ENCODE measurements around the gene MPPED1. TPM values are rescaled to one million over a fixed set of nuclear protein-coding genes. Genes with fewer than 3 reads are reported as not detected.
A peak's percentile ranks its signal among the peaks of the same experiment; 100 is the strongest.

MPPED1 gene
- total and polyA plus RNA-seq, 2 of the 13 experiments (the other 11 are each of a cell fraction or from before 2014, with no cell fraction given): 0.77 TPM; not detected in 1

DNA sequence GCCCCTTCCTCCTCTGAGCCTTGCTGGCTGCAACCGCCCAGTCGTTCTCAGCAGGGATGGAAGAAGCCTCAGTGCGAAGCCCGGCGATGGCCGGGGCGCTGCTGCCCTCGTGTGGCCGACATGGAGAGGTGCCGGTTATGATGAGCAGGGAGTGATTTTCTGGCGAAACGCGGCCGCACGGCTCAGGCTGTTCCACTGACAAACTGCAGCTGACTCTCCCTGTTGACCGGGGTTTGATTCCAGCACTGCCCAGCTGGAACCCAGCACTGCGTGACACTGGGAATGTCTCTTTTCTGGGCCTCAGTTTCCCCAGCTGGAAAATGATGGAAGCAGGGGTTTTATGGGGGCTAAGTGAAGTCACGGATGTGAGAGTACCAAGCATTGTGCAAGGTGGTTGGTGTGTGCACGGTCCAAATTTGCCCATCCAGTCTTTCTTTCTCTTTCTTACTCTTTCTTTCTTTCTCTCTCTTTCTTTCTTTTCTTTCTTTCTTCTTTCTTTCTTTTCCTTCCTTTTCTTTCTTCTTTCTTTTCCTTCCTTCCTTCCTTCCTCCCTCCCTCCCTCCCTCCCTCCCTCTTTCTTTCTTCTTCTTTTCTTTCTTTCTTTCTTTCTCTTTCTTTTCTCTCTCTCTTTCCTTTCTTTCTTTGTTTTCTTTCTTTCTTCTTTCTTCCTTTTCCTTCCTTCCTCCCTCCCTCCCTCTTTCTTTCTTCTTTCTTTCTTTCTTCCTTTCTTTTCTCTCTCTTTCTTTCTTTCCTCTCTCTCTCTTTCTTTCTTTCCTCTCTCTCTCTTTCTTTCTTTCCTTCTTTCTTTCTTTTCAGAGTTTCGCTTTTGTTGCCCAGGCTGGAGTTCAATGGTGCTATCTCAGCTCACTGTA is 25.8 kb upstream of the MPPED1 start (continued):
- TF ChIP-seq PRPF4 (IDR thresholded peaks at IDR 0.05; ENCODE audit: low read depth, low read length, poor library complexity, severe bottlenecking) (no peak), KLF12 (CRISPR knock-in tag; IDR thresholded peaks at IDR 0.05; ENCODE audit: borderline replicate concordance) (no peak), NFE2L1 (CRISPR knock-in tag; IDR thresholded peaks at IDR 0.05; ENCODE audit: borderline replicate concordance) (no peak), ZFY (CRISPR knock-in tag; IDR thresholded peaks at IDR 0.05) (no peak), MYC (CRISPR knock-in tag; IDR thresholded peaks at IDR 0.05; ENCODE audit: borderline replicate concordance) (peak; percentile 29; the same call in 1 of the 2 replicates), NCOA5 (CRISPR knock-in tag; IDR thresholded peaks at IDR 0.05) (no peak), CEBPG (CRISPR knock-in tag; IDR thresholded peaks at IDR 0.05) (no peak), SOX6 (IDR thresholded peaks at IDR 0.05) (no peak), SOX6 (CRISPR knock-in tag; IDR thresholded peaks at IDR 0.05) (0 out of 2 replicates have a peak, but pooled peaks have one; percentile 17), ZNF672 (CRISPR knock-in tag; IDR thresholded peaks at IDR 0.05) (no peak), ZNF230 (CRISPR knock-in tag; IDR thresholded peaks at IDR 0.05) (no peak), KDM2A (CRISPR knock-in tag; IDR thresholded peaks at IDR 0.05; ENCODE audit: borderline replicate concordance, low read depth) (peak; percentile 69; the same call in 1 of the 2 replicates), ZBTB1 (CRISPR knock-in tag; IDR thresholded peaks at IDR 0.05; ENCODE audit: borderline replicate concordance) (no peak), ZNF331 (CRISPR knock-in tag; IDR thresholded peaks at IDR 0.05) (peak; percentile 55), ZNF850 (CRISPR knock-in tag; conservative IDR thresholded peaks at IDR 0.05) (no peak), SIX1 (CRISPR knock-in tag; IDR thresholded peaks at IDR 0.05; ENCODE audit: borderline replicate concordance) (no peak), ZNF7 (CRISPR knock-in tag; IDR thresholded peaks at IDR 0.05) (no peak), ASH2L (IDR thresholded peaks at IDR 0.05; ENCODE audit: insufficient read length, low read depth, low read length) (no peak), YEATS4 (CRISPR knock-in tag; IDR thresholded peaks at IDR 0.05; ENCODE audit: borderline replicate concordance) (no peak), YY1 (IDR thresholded peaks at IDR 0.05; ENCODE audit: insufficient read depth, insufficient replicate concordance, low read depth, low read length) (peak; percentile 30), HNRNPLL (IDR thresholded peaks at IDR 0.05; ENCODE audit: low read depth, low read length, poor library complexity, severe bottlenecking) (peak; percentile 17), ELF3 (CRISPR knock-in tag; IDR thresholded peaks at IDR 0.05) (0 out of 2 replicates have a peak, but pooled peaks have one; percentile 24)
- TF ChIP-seq, protein P1, sequence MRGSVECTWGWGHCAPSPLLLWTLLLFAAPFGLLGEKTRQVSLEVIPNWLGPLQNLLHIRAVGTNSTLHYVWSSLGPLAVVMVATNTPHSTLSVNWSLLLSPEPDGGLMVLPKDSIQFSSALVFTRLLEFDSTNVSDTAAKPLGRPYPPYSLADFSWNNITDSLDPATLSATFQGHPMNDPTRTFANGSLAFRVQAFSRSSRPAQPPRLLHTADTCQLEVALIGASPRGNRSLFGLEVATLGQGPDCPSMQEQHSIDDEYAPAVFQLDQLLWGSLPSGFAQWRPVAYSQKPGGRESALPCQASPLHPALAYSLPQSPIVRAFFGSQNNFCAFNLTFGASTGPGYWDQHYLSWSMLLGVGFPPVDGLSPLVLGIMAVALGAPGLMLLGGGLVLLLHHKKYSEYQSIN (CRISPR knock-in tag; IDR thresholded peaks at IDR 0.05; ENCODE audit: borderline replicate concordance): no peak
